Loucy (cell line): ENCODE results near the gene KCND2.

Source experiments
- EZH2phosphoT487 ChIP-seq: fragments of 200-600 bp; IDR thresholded peaks from 2 replicates; pipeline ENCODE4 v1.6.1; 2018; ENCODE audit warnings: antibody characterized with exemption, mild to moderate bottlenecking, moderate library complexity, borderline replicate concordance
- TF ChIP-seq, protein P1 (sequence below): fragments of 200-600 bp; sonication (generic); conservative IDR thresholded peaks from 2 replicates; pipeline ENCODE4 v1.5.1; 2014; ENCODE audit warnings: mild to moderate bottlenecking, antibody characterized with exemption, low read length

GRCh38 chr7:120680985-120681384 is 408.0 kb downstream of the KCND2 start:
- TF ChIP-seq EZH2phosphoT487 = no peak
- TF ChIP-seq, protein P1, sequence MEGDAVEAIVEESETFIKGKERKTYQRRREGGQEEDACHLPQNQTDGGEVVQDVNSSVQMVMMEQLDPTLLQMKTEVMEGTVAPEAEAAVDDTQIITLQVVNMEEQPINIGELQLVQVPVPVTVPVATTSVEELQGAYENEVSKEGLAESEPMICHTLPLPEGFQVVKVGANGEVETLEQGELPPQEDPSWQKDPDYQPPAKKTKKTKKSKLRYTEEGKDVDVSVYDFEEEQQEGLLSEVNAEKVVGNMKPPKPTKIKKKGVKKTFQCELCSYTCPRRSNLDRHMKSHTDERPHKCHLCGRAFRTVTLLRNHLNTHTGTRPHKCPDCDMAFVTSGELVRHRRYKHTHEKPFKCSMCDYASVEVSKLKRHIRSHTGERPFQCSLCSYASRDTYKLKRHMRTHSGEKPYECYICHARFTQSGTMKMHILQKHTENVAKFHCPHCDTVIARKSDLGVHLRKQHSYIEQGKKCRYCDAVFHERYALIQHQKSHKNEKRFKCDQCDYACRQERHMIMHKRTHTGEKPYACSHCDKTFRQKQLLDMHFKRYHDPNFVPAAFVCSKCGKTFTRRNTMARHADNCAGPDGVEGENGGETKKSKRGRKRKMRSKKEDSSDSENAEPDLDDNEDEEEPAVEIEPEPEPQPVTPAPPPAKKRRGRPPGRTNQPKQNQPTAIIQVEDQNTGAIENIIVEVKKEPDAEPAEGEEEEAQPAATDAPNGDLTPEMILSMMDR = no peak
